Keratinocyte (primary cell): ENCODE measurements around the gene YWHAB. TPM values are rescaled to one million over a fixed set of nuclear protein-coding genes. Genes with fewer than 3 reads are reported as not detected.

Source experiments
- DNase-seq: peaks from one replicate; pipeline ENCODE4 v3.0.0-alpha.2; 2011; ENCODE audit warnings: low read depth, missing footprints, low spot score
- FAIRE-seq: peaks from 2 replicates; lab custom pipeline; 2011; peaks lifted over from hg19 to GRCh38; lab: Jason Lieb, UNC
- H2AFZ ChIP-seq: 2 replicates; pipeline ENCODE4 v1.6.0; 2012; ENCODE audit warnings: low read length, control low read depth, inconsistent platforms; ENCODE audit not compliant: control insufficient read depth
- H3K27ac ChIP-seq: 2 replicates; pipeline ENCODE4 v1.5.1; 2011; ENCODE audit warnings: low read length; ENCODE audit not compliant: control insufficient read depth, insufficient read depth
- H3K27me3 ChIP-seq: 3 replicates; pipeline ENCODE4 v1.6.0; 2011; ENCODE audit warnings: low read length; ENCODE audit not compliant: control insufficient read depth, insufficient read depth; ENCODE audit errors: extremely low read depth
- H3K36me3 ChIP-seq, 2 experiments: 2 replicates in 1 of 2; 3 replicates in 1 of 2; pipeline ENCODE4 v1.5.1; 2011; ENCODE audit warnings: low read length in 2 of 2, mild to moderate bottlenecking in 1 of 2; ENCODE audit not compliant: control insufficient read depth in 2 of 2, insufficient read depth in 2 of 2; ENCODE audit errors: extremely low read depth in 1 of 2
- H3K4me1 ChIP-seq: 3 replicates; pipeline ENCODE4 v1.5.1; 2011; ENCODE audit warnings: low read length; ENCODE audit not compliant: control insufficient read depth, insufficient read depth; ENCODE audit errors: extremely low read depth
- H3K4me2 ChIP-seq: 3 replicates; pipeline ENCODE4 v1.6.0; 2011; ENCODE audit warnings: low read depth, low read length; ENCODE audit not compliant: control insufficient read depth, insufficient read depth; ENCODE audit errors: extremely low read depth
- H3K4me3 ChIP-seq, 3 experiments: fragments of 200-600 bp in 1 of 3; sonication (generic) in 1 of 3; 2 replicates in 2 of 3; 3 replicates in 1 of 3; pipeline ENCODE4 v1.5.1; 2011 to 2016; ENCODE audit warnings: low read length in 3 of 3, mild to moderate bottlenecking in 3 of 3, control low read depth in 2 of 3, inconsistent platforms in 1 of 3, low read depth in 1 of 3, mixed read lengths in 1 of 3, mixed run types in 1 of 3, moderate library complexity in 1 of 3; ENCODE audit not compliant: control insufficient read depth in 2 of 3, insufficient read depth in 2 of 3; ENCODE audit errors: extremely low read depth in 1 of 3
- H3K79me2 ChIP-seq: 2 replicates; pipeline ENCODE4 v1.6.0; 2012; ENCODE audit warnings: low read length; ENCODE audit not compliant: control insufficient read depth, insufficient read depth
- H3K9ac ChIP-seq: 3 replicates; pipeline ENCODE4 v1.6.0; 2011; ENCODE audit warnings: low read length; ENCODE audit not compliant: control insufficient read depth, insufficient read depth; ENCODE audit errors: extremely low read depth
- H3K9me1 ChIP-seq: 3 replicates; pipeline ENCODE4 v1.6.0; 2011; ENCODE audit warnings: low read length; ENCODE audit not compliant: control insufficient read depth, insufficient read depth; ENCODE audit errors: extremely low read depth
- H3K9me3 ChIP-seq: 2 replicates; pipeline ENCODE4 v1.5.1; 2012; ENCODE audit warnings: low read depth, low read length; ENCODE audit not compliant: control insufficient read depth
- H4K20me1 ChIP-seq: 3 replicates; pipeline ENCODE4 v1.6.0; 2011; ENCODE audit warnings: low read length; ENCODE audit not compliant: control insufficient read depth, insufficient read depth; ENCODE audit errors: extremely low read depth
- CTCF ChIP-seq, 3 experiments: IDR thresholded peaks in 1 of 3; conservative IDR thresholded peaks in 1 of 3; optimal IDR thresholded peaks in 1 of 3; 2 replicates in 2 of 3; 3 replicates in 1 of 3; pipeline versions ENCODE3 to v1.5.1; 2011; ENCODE audit warnings: low read length in 3 of 3, mild to moderate bottlenecking in 3 of 3, moderate library complexity in 2 of 3, control low read depth in 1 of 3, inconsistent platforms in 1 of 3; ENCODE audit not compliant: insufficient read depth in 2 of 3; ENCODE audit errors: extremely low read depth in 1 of 3
- EZH2 ChIP-seq: IDR thresholded peaks from one replicate; pipeline ENCODE4 v1.6.1; 2012; ENCODE audit warnings: inconsistent platforms, mild to moderate bottlenecking, low read length, moderate library complexity
- dilution Hi-C: fragments of 300-500 bp; cut with MboI; formaldehyde crosslinking; loops from one replicate; pipeline ENCODE4 v1.7.0; 2020; ENCODE audit warnings: low sequenced_read_pairs; ENCODE audit not compliant: extremely low pct_ligation_motif_present
- polyA plus RNA-seq, 5 experiments: library from polyadenylated mRNA; depleted of rRNA in 3 of 5; stranded (reverse) in 3 of 5; stranded (forward) in 1 of 5; unstranded in 1 of 5; fragments of >200 nt; gene quantifications; 1 replicate in 1 of 5; 2 replicates in 3 of 5; 3 replicates in 1 of 5; pipeline versions ENCODE4 v1.2.1 to v1.2.3, GENCODE V29; 2011 to 2012; ENCODE audit warnings: missing spikeins in 2 of 5, low read depth in 1 of 5, low replicate concordance in 1 of 5

Gene YWHAB
- polyA plus RNA-seq, 1 donor (not counting 4 experiments of a cell fraction or from before 2014, with no cell fraction given): 214 TPM

- TF ChIP-seq CTCF (optimal IDR thresholded peaks at IDR 0.05 in 1 of 3, IDR thresholded peaks at IDR 0.05 in 1 of 3, conservative IDR thresholded peaks at IDR 0.05 in 1 of 3; ENCODE audit: extremely low read depth in 1 of 3, insufficient read depth in 2 of 3, low read length in 3 of 3): no peak
- TF ChIP-seq EZH2: no peak
- no peaks in the 10 kb centered on the region for H4K20me1 ChIP-seq
- FAIRE-seq (no peak), DNase-seq (no peak)
- H3K4me1 ChIP-seq: no peaks in the 10 kb centered on the region
- H3K27ac ChIP-seq: no peak overlapping the region
- dilution Hi-C loops: no loop called here
- H3K4me2 ChIP-seq: no peak overlapping the region
- H3K9me1 ChIP-seq: no peaks in the 10 kb centered on the region
- H3K9ac ChIP-seq: no peak overlapping the region
- no peak overlapping the region for H3K4me3 ChIP-seq
- H3K36me3 ChIP-seq: peaks cover 21% of the 10 kb centered on the region in 2 experiments
- H3K27me3 ChIP-seq: no peaks in the 10 kb centered on the region
- no peaks in the 10 kb centered on the region for H3K79me2 ChIP-seq
- H3K9me3 ChIP-seq: no peaks in the 10 kb centered on the region
- no peak overlapping the region for H2AFZ ChIP-seq
Observed at GRCh38 chr20:44917399-44917798, 31.9 kb downstream of the YWHAB start.

- Histone ChIP-seq H4K20me1 (no peaks in the 10 kb centered on the region), H3K27ac (no peak overlapping the region), H3K27me3 (no peaks in the 10 kb centered on the region), H3K4me2 (no peak overlapping the region), H3K9me3 (no peaks in the 10 kb centered on the region), H3K9me1 (no peaks in the 10 kb centered on the region), H3K9ac (no peak overlapping the region), H3K79me2 (no peaks in the 10 kb centered on the region), H3K4me3 (no peak overlapping the region), H3K36me3 (peaks cover 23 to 26% of the 10 kb centered on the region in 2 experiments), H2AFZ (no peak overlapping the region), H3K4me1 (no peaks in the 10 kb centered on the region)
- dilution Hi-C loops: no loop called here
- no peak for TF ChIP-seq CTCF (optimal IDR thresholded peaks at IDR 0.05 in 1 of 3, IDR thresholded peaks at IDR 0.05 in 1 of 3, conservative IDR thresholded peaks at IDR 0.05 in 1 of 3; ENCODE audit: extremely low read depth in 1 of 3, insufficient read depth in 2 of 3, low read length in 3 of 3)
- TF ChIP-seq EZH2: no peak
- FAIRE-seq: no peak
- DNase-seq: no peak
Observed at GRCh38 chr20:44918342-44918741, 32.8 kb downstream of the YWHAB start.
